Prostate gland (tissue), 2 donors: ENCODE data around the gene PDZD4. TPM values are rescaled to one million over a fixed set of nuclear protein-coding genes. Genes with fewer than 3 reads are reported as not detected.

Experiments used
- DNase-seq: peaks from one replicate; pipeline ENCODE4 v3.0.0-alpha.2; 2019; ENCODE audit warnings: low spot score
- H3K27ac ChIP-seq, 2 donors: fragments of 200-600 bp; sonication (generic); 2 replicates each; pipeline ENCODE4 v1.5.1; 2017 to 2019
- H3K27me3 ChIP-seq: fragments of 200-600 bp; sonication (generic); replicated peaks from 2 replicates; pipeline ENCODE4 v1.5.1; 2019; ENCODE audit not compliant: insufficient read depth
- H3K36me3 ChIP-seq, 2 donors: fragments of 200-600 bp; sonication (generic); 1 replicate in 1 of 2; 2 replicates in 1 of 2; pipeline versions ENCODE4 v1.5.1 to v1.8.1; 2017 to 2019
- H3K4me1 ChIP-seq: fragments of 200-600 bp; sonication (generic); replicated peaks from 2 replicates; pipeline ENCODE4 v1.5.1; 2019
- H3K4me3 ChIP-seq, 2 donors: fragments of 200-600 bp; sonication (generic); 2 replicates each; pipeline ENCODE4 v1.5.1; 2017 to 2019
- H3K9me3 ChIP-seq: fragments of 200-600 bp; sonication (generic); 2 replicates; pipeline ENCODE4 v1.5.1; 2017
- CTCF ChIP-seq, 4 experiments: fragments of 200-600 bp in 2 of 4; fragments of 450-650 bp in 2 of 4; sonication (generic) in 2 of 4; IDR thresholded peaks; 1 replicate in 3 of 4; 2 replicates in 1 of 4; pipeline ENCODE4 v1.5.1; 2016 to 2019; ENCODE audit warnings: antibody characterized with exemption in 4 of 4, mild to moderate bottlenecking in 2 of 4, moderate library complexity in 2 of 4
- POLR2A ChIP-seq: fragments of 450-650 bp; IDR thresholded peaks from one replicate; pipeline ENCODE4 v1.6.1; 2016; ENCODE audit warnings: antibody characterized with exemption, mild to moderate bottlenecking
- POLR2AphosphoS5 ChIP-seq: sonication (generic); formaldehyde crosslinking; IDR thresholded peaks from one replicate; pipeline ENCODE4 v1.6.1; 2017; ENCODE audit warnings: antibody characterized with exemption
- WGBS: methylation state at CpG from one replicate; pipeline ENCODE4 v1.1.5; 2018; 5-methylcytosine and 5-hydroxymethylcytosine counted together
- intact Hi-C: fragments of 100-400 bp; cut with DNase I; formaldehyde crosslinking; loops from one replicate; pipeline ENCODE4 v1.14.2; 2022
- total RNA-seq, 2 donors: library from RNA; depleted of rRNA; stranded (reverse); fragments of >200 nt; gene quantifications; one replicate each; pipeline ENCODE4 v1.1.0, GENCODE V29; 2016

Gene PDZD4
- total RNA-seq, 2 donors from 2014 or later, result 7.2 to 16.8 TPM

- Histone ChIP-seq H3K27ac (no peak overlapping the region), H3K4me3 (no peak overlapping the region), H3K36me3 (no peaks in the 10 kb centered on the region), H3K27me3 (no peaks in the 10 kb centered on the region), H3K9me3 (no peaks in the 10 kb centered on the region), H3K4me1 (no peaks in the 10 kb centered on the region)
- 80% methylated on average over 4 of the region's 37 CpGs for WGBS
- DNase-seq, result no peak
- TF ChIP-seq POLR2A (no peak), CTCF (IDR thresholded peaks at IDR 0.05) (no peak), POLR2AphosphoS5 (no peak)
- intact Hi-C loops, result no loop called here
Measured at GRCh38 chrX:153774576-153775292, 55.6 kb downstream of the PDZD4 start.

- H3K4me3 ChIP-seq, result no peak overlapping the region
- H3K27me3 ChIP-seq, result no peaks in the 10 kb centered on the region
- TF ChIP-seq CTCF (IDR thresholded peaks at IDR 0.05), result no peak
- H3K4me1 ChIP-seq, result no peaks in the 10 kb centered on the region
- 88% methylated on average over 11 of the region's 48 CpGs for WGBS
- H3K9me3 ChIP-seq, result no peaks in the 10 kb centered on the region
- intact Hi-C loops, result no loop called here
- H3K36me3 ChIP-seq, result no peaks in the 10 kb centered on the region
- DNase-seq, result no peak
- H3K27ac ChIP-seq, result no peak overlapping the region
Measured at GRCh38 chrX:153773741-153774575, 56.4 kb downstream of the PDZD4 start.

- Histone ChIP-seq H3K27ac (no peak overlapping the region), H3K9me3 (no peaks in the 10 kb centered on the region), H3K4me3 (no peak overlapping the region), H3K27me3 (no peaks in the 10 kb centered on the region), H3K36me3 (no peaks in the 10 kb centered on the region), H3K4me1 (no peaks in the 10 kb centered on the region)
- TF ChIP-seq CTCF (IDR thresholded peaks at IDR 0.05) (no peak), POLR2AphosphoS5 (no peak), POLR2A (no peak)
- no peak for DNase-seq
- 98% methylated on average over 11 of the region's 23 CpGs for whole genome bisulfite sequencing
- intact Hi-C loops, result no loop called here
Measured at GRCh38 chrX:153773218-153773611, 57.1 kb downstream of the PDZD4 start.

- Histone ChIP-seq H3K9me3 (no peaks in the 10 kb centered on the region), H3K36me3 (no peaks in the 10 kb centered on the region), H3K27ac (no peak overlapping the region), H3K27me3 (no peaks in the 10 kb centered on the region), H3K4me1 (no peaks in the 10 kb centered on the region), H3K4me3 (no peak overlapping the region)
- DNase-seq, result no peak
- 81% methylated on average over 17 of the region's 21 CpGs for WGBS
- intact Hi-C loops, result no loop called here
- no peak for TF ChIP-seq POLR2AphosphoS5
- no peak for TF ChIP-seq POLR2A
- TF ChIP-seq CTCF (IDR thresholded peaks at IDR 0.05), result no peak
Measured at GRCh38 chrX:153772316-153773217, 57.8 kb downstream of the PDZD4 start.
